GM21423 (cell line): ENCODE measurements around the gene DMAC2L.
A peak's percentile ranks its signal among the peaks of the same experiment; 100 is the strongest.
"Not testable (repeated sequence)": the region's sequence is repeated elsewhere in the genome, so short reads cannot be mapped to it uniquely, and the experiment has no call there.

Source experiments
- ATAC-seq: cut with Tn5 transposase; IDR thresholded peaks from one replicate; pipeline ENCODE4 v1.9.1; 2021; ENCODE audit warnings: mild to moderate bottlenecking, moderate library complexity; ENCODE audit not compliant: unreplicated experiment

DMAC2L gene, protein sequence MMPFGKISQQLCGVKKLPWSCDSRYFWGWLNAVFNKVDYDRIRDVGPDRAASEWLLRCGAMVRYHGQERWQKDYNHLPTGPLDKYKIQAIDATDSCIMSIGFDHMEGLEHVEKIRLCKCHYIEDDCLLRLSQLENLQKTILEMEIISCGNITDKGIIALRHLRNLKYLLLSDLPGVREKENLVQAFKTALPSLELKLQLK

DNA sequence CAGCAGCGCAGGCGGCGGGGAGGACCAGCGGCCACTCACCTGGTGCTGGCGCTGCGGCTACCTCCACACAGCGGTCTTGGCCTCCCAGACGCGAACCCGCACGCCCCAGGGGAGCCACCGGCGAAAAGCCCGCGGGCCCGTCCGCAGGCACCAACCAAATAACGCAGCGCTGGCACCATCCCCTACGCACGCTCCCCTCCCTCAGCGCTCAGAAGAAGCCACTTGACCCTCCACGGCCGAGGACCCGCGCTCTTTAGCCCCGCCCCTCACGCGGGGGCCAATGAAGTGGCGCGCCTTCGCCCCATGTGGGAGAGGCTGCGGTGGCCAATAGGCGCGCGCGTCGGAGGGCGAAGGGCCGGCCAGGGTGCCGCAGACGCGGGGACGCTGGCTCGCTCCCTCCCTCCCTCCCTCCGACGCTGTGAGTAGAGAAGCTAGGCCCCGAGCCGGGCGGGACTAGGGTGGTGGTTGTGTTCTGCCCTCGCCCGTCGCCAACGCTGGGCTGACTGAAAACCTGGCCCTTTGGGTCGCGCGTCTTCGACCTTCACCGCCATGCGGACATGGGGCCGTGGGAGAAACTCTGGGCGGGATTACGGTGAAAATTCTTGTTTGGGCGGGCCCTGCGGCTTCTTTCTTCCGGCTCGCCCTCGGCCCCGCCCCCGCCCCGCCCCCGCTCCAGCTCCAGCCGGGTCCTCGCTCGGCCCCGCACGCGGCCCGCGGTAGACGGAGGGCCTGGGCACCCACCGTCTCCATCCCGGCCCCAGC lies at the start of gene DMAC2L, which contains the start of gene L2HGDH:
Gene DMAC2L, plus strand, starts transcription at position 353 of the 762 bp plus-strand sequence. CDS start 9,164 bp downstream, outside the sequence.
Gene L2HGDH, minus strand, starts transcription at position 258 of the 762 bp plus-strand sequence. Its CDS starts 79 bp downstream, at position 179.
- ATAC-seq: peak; percentile 93

DNA sequence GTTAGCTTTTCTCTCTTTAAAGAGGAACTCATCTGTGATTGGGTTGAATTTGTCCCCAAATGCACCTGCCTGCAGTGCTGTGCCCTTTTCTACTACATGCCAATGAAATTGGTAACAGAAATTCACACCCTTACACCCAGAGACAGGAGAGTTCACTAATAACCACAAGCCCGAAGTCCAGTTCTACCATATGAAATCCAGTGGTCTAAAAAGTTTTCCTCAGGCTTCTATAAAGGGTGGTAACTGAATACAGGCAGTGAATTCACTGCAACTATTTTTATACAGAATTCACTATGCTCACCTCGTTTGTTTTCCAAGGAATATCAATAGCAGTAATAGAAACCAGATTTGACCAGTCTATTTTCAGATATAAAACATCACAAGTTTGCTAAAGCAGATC lies 49.3 kb upstream of the DMAC2L start:
- no peak for ATAC-seq

DNA sequence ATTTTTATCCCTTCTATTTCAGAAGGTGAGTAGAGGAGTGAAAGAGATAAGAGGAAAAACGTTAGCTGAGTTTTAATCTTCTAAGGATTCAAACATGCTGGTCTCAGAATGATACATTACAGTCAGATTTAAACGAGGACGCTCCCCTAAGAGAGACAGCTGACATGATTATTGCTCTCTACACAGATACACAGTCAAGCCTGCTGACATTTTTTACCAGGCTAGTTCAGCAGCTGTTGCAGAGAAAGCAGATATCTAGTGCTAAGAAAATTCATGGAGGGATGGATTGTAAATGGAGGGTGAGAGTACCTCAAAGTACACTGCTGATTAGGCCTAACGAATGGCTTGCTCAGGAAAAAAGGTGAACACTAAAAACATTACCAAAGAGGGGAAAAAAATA lies 48.8 kb upstream of the DMAC2L start:
- no peak for ATAC-seq

DNA sequence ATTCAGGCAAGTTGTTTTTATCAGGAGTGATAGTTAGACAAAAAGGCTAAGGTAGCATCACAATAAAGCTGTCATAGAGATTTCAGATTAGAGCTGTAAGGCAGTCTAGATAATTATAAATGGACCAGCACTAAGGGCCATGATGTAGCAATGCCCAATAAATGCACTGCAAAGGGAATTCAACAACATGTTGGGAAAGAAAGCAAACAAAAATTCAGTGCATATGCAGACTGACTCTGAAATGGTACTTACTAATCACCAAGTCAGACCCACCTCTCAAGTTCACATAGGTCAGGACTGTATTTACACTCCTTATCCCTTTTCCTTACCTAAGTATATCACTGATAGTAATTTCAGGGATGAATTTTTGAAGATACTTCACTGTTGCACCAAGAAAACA lies 47.1 kb upstream of the DMAC2L start:
- ATAC-seq: no peak

DNA sequence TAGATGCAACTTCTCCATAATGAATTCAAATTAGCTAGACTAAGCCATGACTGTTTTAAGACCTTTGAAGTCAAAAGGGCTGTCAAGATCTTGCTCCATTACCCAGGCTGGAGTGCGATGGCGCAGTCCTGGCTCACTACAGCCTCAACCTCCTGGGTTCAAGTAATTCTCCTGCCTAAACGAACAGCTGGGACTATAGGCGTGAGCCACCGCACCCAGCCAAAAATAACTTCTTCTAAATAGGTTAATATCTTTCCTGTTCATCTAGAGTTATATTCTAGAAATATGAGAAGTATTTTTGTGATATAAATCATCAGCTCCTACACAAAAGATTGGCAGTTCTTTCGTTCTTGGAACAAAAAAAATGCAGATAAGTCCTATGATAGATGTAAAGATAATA lies 41.2 kb upstream of the DMAC2L start:
- ATAC-seq: no peak

DNA sequence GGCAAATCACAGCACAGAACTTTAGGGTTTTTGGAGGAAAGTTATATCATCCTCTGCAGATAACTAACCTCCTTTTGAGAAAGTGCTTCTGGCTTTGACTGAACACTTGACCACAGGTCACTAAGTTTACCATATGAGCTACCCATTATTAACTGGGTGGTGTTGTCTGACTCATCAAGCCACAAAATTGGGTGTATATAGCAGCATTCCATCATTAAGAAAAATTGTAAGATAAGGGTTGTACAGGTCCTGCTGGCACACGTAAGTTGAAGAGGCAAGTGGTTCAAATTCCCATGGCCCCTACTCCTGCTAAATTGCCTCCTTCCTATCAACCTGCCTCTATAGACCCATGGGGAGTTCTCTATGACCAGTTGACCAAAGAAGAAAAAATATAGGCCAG lies 39.6 kb upstream of the DMAC2L start:
- no peak for ATAC-seq

DNA sequence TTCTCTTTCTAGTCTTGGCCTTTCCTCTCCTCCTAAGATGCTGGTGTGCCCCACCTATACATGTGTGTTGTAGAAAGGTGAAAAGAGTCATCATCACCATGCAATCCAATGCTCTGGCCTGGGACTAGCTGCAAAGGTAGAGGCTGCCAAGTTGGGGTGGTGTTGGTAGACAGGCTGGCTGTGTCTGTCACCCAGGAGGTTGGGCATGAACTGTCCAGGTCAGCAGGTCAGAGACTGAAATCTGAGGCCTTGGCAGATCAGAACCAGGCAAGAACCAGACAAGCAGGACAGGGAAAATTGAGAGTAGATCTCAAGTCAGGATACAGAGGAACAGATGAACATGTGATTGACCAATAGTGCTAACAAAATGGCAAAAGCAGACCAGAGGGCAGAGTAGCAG lies 26.3 kb upstream of the DMAC2L start:
- ATAC-seq: no peak

DNA sequence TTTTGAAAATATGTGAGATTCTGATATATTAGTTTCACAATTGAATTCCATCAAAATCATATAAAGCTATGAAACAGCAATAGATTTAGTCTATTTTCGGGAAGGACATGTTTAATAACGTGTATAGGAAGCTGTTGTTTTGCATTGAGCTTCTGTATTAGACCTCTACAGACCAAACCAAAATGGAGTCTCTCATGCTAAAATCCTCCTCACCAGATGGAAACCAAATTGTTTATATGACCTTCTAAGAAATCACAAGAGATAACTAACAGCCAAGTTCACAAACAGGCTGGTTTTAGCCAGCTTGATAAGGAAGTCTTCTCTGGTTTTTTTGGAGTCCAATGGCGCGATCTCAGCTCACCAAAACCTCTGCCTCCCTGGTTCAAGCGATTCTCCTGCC lies 24.0 kb upstream of the DMAC2L start:
- ATAC-seq: no peak

DNA sequence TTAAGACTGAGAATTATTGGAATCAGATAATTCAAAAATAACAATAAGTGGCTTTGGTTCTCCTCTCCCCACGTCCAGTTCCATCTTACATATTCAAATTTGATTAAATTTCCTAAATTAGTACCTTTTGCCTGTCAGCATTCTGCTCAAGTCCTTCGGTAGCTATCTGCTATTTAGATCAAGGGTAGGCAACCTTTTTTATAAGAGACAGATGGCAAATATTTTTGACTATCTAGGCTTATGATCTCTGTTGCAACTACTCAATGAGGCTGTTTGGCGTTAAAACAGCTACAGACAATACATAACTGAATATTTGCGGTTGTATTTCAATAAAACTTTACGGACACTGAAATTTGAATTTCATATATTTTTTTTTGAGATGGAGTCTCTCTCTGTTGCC lies 21.8 kb upstream of the DMAC2L start:
- no peak for ATAC-seq

DNA sequence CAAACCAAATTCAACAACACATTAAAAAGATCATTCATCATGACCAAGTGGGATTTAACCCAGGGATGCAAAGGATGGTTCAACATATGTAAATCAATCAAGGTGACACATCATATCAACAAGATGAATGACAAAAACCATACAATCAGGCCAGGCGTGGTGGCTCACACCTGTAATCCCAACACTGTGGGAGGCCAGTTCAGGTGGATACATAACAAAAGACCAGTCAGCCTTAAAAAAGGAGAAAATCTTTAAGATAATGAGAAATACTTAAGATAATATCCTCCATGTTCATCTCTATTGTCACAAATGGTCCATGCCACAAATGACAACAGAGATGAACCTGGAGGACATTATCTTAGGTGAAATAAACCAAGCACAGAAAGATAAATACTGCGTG lies 12.5 kb upstream of the DMAC2L start:
- no peak for ATAC-seq

DNA sequence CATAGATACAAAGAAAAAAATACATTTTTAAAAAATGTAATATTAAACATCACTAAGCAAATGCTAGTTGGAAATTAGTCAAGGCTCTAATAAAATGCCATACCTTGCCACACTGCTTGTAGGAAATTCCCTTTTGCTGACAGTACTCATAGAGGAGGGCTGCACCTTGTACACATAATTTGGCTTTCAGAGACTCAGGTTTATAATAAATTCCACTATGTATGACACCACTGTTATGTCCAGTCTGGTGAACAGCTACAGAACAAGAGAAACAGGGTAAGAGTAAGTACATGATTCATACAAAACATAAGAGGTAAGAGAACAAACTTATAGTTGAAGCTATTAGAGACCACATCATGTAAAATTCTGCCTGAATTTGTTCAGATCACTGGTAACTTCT lies 10.2 kb upstream of the DMAC2L start:
- ATAC-seq: no peak

DNA sequence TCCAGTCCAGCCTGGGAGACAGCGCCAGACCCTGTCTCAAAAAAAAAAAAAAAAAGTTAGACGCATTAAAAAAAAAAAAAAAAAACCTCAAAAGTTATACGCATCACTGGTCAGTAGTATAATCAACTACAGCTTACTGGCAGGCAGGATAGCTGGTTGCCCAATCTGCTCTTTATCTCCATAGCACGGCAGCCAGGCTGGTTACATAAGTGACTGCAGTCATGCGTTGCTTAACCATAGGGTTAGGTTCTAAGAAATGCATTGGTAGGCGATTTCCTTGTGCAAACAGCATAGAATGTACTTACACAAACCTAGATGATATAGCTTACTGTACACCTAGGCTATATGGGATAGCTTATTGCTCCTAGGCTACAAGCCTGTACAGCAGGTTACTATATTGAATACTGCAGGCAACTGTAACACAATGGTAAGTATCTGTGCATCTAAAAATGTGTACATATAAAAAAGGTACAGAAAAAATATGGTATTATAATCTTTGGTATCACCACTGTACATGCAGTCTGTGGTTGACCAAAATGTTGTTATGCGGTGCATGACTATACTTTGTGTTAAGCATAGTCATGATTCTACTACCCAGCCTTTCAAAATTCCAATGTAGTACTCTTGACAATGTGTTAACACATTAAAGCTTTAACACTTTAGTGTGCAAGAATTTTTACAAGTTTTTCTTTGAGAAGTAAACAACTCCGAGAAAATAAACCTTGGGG lies 8.2 kb upstream of the DMAC2L start:
- no peak for ATAC-seq

DNA sequence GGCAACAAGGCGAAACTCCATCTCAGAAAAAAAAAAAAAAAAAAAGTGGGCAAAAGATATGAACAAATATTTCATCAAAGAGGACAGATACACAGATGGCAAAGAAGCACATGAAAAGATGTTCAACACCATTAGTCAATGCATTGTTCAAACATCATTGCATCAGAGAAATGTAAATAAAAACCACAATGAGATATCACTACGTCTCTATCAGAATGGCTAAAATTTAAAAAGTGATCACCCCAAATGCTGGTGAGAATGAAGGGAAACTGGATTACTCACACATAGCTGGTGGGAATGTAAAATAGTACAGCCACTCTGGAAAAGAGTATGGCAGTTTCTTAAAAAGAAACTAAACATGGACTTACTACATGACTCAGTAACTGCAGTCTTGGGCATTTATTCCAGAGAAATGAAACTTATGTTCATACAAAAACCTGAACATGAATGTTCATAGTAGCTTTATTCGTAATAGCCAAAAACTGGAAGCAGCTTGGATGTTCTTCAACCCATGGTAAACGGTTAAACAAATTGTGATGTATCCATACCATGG lies 3.7 kb upstream of the DMAC2L start:
- ATAC-seq: no peak

DNA sequence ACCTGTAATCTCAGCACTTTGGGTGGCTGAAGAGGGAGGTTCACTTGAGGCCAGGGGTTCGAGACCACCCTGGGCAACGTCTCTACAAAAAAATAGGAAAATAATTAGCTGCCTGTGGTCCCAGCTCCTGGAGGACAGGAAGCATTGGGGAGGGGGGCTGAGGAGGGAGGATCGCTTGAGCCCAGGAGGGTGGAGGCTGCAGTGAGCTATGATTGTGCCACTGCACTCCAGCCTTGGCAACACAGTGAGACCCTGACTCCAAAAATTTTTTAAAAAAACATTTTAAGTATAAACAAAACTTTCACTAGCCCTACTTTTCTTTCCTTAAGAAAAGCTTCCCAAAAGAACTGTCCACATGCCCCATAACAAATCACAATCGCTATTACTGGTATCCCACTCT lies 1.7 kb upstream of the DMAC2L start:
- no peak for ATAC-seq

DNA sequence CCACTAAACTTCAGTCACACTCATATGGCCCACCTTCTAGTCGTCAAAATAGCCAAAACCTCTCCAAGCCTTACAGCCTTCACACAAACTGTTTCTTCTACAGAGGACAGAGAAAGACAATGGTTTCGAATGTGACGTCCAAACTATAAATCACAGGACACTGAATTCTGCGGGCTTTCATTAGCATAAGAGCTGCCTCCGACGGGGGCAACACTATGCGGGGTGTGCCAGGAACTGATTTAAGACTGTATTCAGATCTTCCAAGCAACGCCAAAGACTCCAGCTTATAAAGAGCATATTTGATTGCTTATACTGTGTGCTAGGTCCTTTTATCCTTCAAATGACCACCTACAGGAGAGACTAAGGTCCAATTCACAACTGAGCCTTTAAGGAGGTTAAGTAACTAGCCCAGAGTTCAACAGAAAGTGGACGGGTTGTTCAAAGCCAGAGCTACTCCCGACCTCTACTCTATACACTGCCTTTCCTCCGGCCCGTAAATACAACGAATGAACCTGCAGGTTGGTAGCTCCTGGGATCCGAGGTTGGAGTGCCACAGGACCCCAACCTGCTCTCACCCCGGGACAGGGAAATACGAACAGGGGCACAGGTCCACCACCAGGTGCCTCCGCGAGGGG lies 670 bp upstream of the DMAC2L start:
- ATAC-seq: no peak

DNA sequence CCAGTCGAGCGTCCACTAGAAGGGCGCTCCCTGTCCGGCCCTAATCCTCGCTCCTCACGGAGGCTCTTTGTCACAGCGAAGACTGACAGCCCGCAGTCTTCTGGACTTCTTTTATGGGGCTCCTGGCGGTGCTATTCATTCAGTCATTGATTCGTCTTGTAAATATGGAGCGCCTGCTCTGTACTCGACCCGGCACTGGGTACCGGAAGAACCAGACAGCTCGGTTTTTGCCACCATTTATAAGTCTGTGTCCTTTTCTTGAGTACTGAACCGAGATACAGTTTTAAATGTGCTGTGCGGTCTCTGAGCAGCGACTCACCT lies 570 bp downstream of the DMAC2L start:
- ATAC-seq: peak; percentile 26

DNA sequence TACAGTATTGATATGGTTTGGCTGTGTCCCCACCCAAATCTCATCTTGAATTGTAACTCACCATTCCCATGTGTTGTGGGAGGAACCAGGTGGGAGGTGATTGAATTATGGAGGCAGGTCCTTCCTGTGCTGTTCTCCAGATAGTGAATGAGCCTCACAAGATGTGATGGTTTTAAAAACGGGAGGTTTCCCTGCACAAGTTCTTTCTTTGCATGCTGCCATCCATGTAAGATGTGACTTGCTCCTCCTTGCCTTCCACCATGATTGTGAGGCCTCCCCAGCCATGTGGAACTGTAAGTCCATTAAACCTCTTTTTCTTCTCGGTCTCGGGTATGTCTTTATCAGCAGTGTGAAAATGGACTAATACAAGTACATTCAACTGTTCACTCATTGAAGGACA lies 2.0 kb downstream of the DMAC2L start:
- not testable (repeated sequence) for ATAC-seq

DNA sequence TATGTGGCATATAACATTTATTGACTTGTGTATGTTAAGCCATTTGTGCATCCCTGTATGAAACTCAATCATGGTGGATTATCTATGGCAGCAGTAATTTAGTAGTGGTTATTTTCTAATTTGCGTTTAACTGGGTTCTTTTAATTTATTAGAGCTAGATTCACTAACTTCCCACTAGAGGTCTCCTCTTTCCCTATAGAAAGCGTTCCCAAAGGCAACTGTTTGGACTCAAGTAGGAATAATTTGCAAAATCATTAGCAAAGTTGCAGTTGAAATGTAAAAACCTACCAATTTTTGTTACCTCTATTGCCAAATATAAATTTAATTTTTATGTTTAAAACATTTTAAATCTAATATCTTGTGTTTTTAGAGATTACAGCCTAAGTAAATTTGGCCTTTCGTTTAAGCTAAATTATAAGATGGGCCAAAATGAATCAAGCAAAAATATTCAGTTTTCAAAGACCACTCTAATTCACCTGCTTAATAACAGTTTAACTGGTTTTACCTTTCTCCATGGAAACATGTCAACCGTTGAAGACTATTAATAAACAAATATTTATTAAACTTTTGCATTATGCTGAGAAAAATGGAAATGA lies 6.0 kb downstream of the DMAC2L start:
- no peak for ATAC-seq

DNA sequence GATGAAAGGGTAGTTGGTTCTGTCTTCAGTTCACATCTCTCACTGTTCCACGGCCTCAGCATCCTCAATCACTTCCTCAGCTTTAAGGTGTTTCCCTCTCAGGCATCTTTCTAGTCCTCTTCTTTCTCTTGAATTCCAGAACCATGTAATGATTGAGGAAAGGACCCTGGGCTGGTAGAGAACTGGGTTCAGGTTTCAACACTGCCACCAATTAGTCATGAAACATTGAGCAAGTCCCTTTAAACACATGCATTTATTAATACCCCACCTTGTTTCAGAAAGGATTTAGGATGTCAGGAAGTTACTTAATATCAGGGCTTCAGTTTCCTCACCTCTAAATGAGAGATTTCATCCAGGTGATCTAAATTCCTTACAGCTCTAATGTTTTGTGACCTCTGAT lies 7.2 kb downstream of the DMAC2L start:
- ATAC-seq: no peak

DNA sequence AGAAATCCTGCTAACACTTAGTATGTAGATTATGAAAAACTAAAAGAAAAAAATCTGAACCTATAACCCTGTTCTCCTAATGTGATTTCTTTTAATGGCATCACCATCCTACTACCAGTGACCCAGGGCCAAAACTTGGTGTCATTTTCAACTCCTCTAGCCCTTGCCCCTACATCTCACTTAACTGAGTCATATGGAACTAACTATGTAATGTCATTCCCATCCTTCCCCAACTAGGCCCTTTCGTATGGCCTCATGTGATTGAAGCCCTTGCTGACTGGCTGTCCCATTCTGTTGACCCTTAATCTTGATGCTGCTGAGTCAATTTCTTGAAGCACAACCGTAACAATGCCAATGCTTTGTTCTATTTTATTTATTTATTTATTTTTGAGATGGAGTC lies 7.6 kb downstream of the DMAC2L start:
- no peak for ATAC-seq

DNA sequence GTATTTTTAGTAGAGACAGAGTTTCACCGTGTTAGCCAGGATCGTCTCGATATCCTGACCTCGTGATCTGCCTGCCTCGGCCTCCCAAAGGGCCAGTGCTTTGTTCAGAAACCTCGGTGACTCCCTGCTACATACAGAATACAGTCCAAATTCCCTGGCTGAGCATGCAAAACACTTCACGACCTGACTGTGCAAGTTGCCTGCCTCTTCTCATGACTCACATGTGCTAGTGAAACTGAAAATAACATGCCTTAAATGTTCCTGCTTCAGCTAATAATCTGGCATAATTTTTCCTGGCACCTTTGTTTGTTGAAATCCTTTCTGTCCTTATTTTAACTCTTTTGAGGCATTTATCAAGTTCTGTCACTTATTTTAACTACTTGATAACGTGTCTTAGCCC lies 8.2 kb downstream of the DMAC2L start:
- no peak for ATAC-seq
